WTC11 (cell line): Measurements from ENCODE around the gene TULP3. TPM values are rescaled to one million over a fixed set of nuclear protein-coding genes. Genes with fewer than 3 reads are reported as not detected.
A peak's percentile ranks its signal among the peaks of the same experiment; 100 is the strongest.

Source experiments
- ATAC-seq: fragments of 200-7000 bp; cut with Tn5 transposase; 2 replicates; pipeline ENCODE4 v1.10.0; 2021; ENCODE audit warnings: mild to moderate bottlenecking, moderate library complexity
- CTCF ChIA-PET: fragments of 300-600 bp; sonication (Branson Sonifier 250); formaldehyde crosslinking; loops from one replicate; lab custom pipeline; 2021; ENCODE audit warnings: antibody characterized with exemption; lab: Charles Lee
- POLR2A ChIA-PET: fragments of 350-600 bp; sonication (Branson Sonifier 250); formaldehyde crosslinking; loops from one replicate; lab custom pipeline; 2021; ENCODE audit warnings: antibody characterized with exemption; lab: Charles Lee
- DNase-seq: peaks from one replicate; pipeline ENCODE4 v3.0.0; 2021; ENCODE audit warnings: low spot score
- H3K27ac Mint-ChIP-seq: 2 replicates; pipeline ENCODE4 v1.8.0; 2021; ENCODE audit warnings: mixed read lengths
- H3K27me3 Mint-ChIP-seq: 2 replicates; pipeline ENCODE4 v1.8.0; 2021; ENCODE audit warnings: low read depth, mild to moderate bottlenecking, moderate library complexity, mixed read lengths
- H3K36me3 Mint-ChIP-seq: 2 replicates; pipeline ENCODE4 v1.8.0; 2021; ENCODE audit warnings: mixed read lengths
- H3K4me1 Mint-ChIP-seq: 2 replicates; pipeline ENCODE4 v1.8.0; 2022; ENCODE audit warnings: mixed read lengths
- H3K4me3 Mint-ChIP-seq: 2 replicates; pipeline ENCODE4 v1.8.0; 2021; ENCODE audit warnings: mild to moderate bottlenecking, moderate library complexity, mixed read lengths
- H3K9me3 Mint-ChIP-seq: 2 replicates; pipeline ENCODE4 v1.8.0; 2021; ENCODE audit warnings: mixed read lengths
- ARID4B ChIP-seq: sonication (generic); formaldehyde crosslinking; IDR thresholded peaks from 2 replicates; pipeline ENCODE4 v1.8.0; 2023; ENCODE audit warnings: missing genetic modification reagents, mild to moderate bottlenecking, borderline replicate concordance
- ATF2 ChIP-seq: sonication (generic); formaldehyde crosslinking; IDR thresholded peaks from 2 replicates; pipeline ENCODE4 v1.8.1; 2022; ENCODE audit warnings: low read depth, missing genetic modification reagents, borderline replicate concordance
- CTCF ChIP-seq: fragments of 200-600 bp; IDR thresholded peaks from 2 replicates; pipeline ENCODE4 v1.8.0; 2022; ENCODE audit warnings: antibody characterized with exemption
- E2F1 ChIP-seq: sonication (generic); formaldehyde crosslinking; IDR thresholded peaks from 2 replicates; pipeline ENCODE4 v1.8.0; 2022; ENCODE audit warnings: mild to moderate bottlenecking, missing genetic modification reagents
- E2F5 ChIP-seq: sonication (generic); formaldehyde crosslinking; IDR thresholded peaks from 2 replicates; pipeline ENCODE4 v1.8.1; 2022; ENCODE audit warnings: mild to moderate bottlenecking, moderate library complexity, missing genetic modification reagents
- JUN ChIP-seq: sonication (generic); formaldehyde crosslinking; IDR thresholded peaks from 2 replicates; pipeline ENCODE4 v1.8.0; 2023; ENCODE audit warnings: mild to moderate bottlenecking, missing genetic modification reagents
- NR1H2 ChIP-seq: sonication (generic); formaldehyde crosslinking; IDR thresholded peaks from 2 replicates; pipeline ENCODE4 v1.9.0; 2021; ENCODE audit warnings: mild to moderate bottlenecking, moderate library complexity, missing genetic modification reagents
- NR3C1 ChIP-seq: sonication (generic); formaldehyde crosslinking; conservative IDR thresholded peaks from 2 replicates; pipeline ENCODE4 v1.8.1; 2023; ENCODE audit warnings: low read depth, mild to moderate bottlenecking, missing genetic modification reagents
- TCF7 ChIP-seq: sonication (generic); formaldehyde crosslinking; IDR thresholded peaks from 2 replicates; pipeline ENCODE4 v1.8.0; 2022; ENCODE audit warnings: mild to moderate bottlenecking, low read depth, missing genetic modification reagents, moderate library complexity
- TP53 ChIP-seq: sonication (generic); formaldehyde crosslinking; IDR thresholded peaks from 2 replicates; pipeline ENCODE4 v1.8.1; 2023; ENCODE audit warnings: mild to moderate bottlenecking, missing genetic modification reagents
- USF1 ChIP-seq: sonication (generic); formaldehyde crosslinking; IDR thresholded peaks from 2 replicates; pipeline ENCODE4 v1.8.0; 2022; ENCODE audit warnings: mild to moderate bottlenecking, missing genetic modification reagents
- ZNF121 ChIP-seq: sonication (generic); formaldehyde crosslinking; IDR thresholded peaks from 2 replicates; pipeline ENCODE4 v1.8.0; 2023; ENCODE audit warnings: missing genetic modification reagents
- ZNF232 ChIP-seq: sonication (generic); formaldehyde crosslinking; IDR thresholded peaks from 2 replicates; pipeline ENCODE4 v1.8.0; 2022; ENCODE audit warnings: mild to moderate bottlenecking, missing genetic modification reagents
- ZNF281 ChIP-seq: sonication (generic); formaldehyde crosslinking; IDR thresholded peaks from 2 replicates; pipeline ENCODE4 v1.8.0; 2023; ENCODE audit warnings: mild to moderate bottlenecking, missing genetic modification reagents
- total RNA-seq: library from RNA; stranded (reverse); gene quantifications from 3 replicates; pipeline ENCODE4 v1.2.3, GENCODE V29; 2021

The TULP3 gene
- total RNA-seq, 1 experiment from 2014 or later: 17.4 TPM

- Mint-ChIP-seq H3K4me1 (peaks cover 11% of the 10 kb centered on the region), H3K27me3 (no peaks in the 10 kb centered on the region), H3K27ac (no peak overlapping the region), H3K9me3 (no peaks in the 10 kb centered on the region), H3K4me3 (no peak overlapping the region), H3K36me3 (peaks cover 10% of the 10 kb centered on the region)
- ChIA-PET CTCF (interaction anchor here (1.2 to 1.5 kb wide), 2 partner anchors 11 to 59 kb away, joined by 5 to 8 read pairs; no protein-coding TSS in a partner anchor), POLR2A (no interaction called here)
- TF ChIP-seq NR1H2 (CRISPR knock-in tag) (no peak), USF1 (CRISPR knock-in tag) (no peak), ARID4B (CRISPR knock-in tag) (no peak), NR3C1 (CRISPR knock-in tag) (no peak), ATF2 (no peak), TP53 (CRISPR knock-in tag) (no peak)
- ATAC-seq (no peak), DNase-seq (no peak)
Observed at GRCh38 chr12:2842948-2843347, 47.7 kb upstream of the TULP3 start.

- Mint-ChIP-seq H3K36me3 (peaks cover 2% of the 10 kb centered on the region), H3K4me3 (no peak overlapping the region), H3K27me3 (no peaks in the 10 kb centered on the region), H3K4me1 (peaks cover 15% of the 10 kb centered on the region), H3K27ac (peak overlapping the region; percentile 70; the same call in 1 of the 2 replicates), H3K9me3 (no peaks in the 10 kb centered on the region)
- DNase-seq (no peak), ATAC-seq (no peak)
- CTCF ChIA-PET: interaction anchor here (0.8 to 3.9 kb wide), 28 partner anchors 8 to 364 kb away, joined by 3 to 50 read pairs (median 10); partner anchors contain the start of genes FOXM1, ITFG2, NRIP2 and RHNO1
- TF ChIP-seq CTCF: no peak
- no peak for TF ChIP-seq ZNF121 (CRISPR knock-in tag)
- no peak for TF ChIP-seq NR3C1 (CRISPR knock-in tag)
- TF ChIP-seq ZNF232 (CRISPR knock-in tag): no peak
- POLR2A ChIA-PET: interaction anchor here (1.6 kb wide), 1 partner anchor 23 kb away, joined by 4 read pairs; no protein-coding TSS in a partner anchor
Observed at GRCh38 chr12:2844786-2845185, 45.9 kb upstream of the TULP3 start.

- POLR2A ChIA-PET: interaction anchor here (0.5 to 1.6 kb wide), 5 partner anchors 23 to 119 kb away, joined by 3 to 5 read pairs (median 4); no protein-coding TSS in a partner anchor
- TF ChIP-seq JUN (no peak), E2F1 (CRISPR knock-in tag) (no peak), NR1H2 (CRISPR knock-in tag) (no peak), E2F5 (CRISPR knock-in tag) (no peak), ZNF281 (CRISPR knock-in tag) (no peak), TCF7 (no peak)
Observed at GRCh38 chr12:2845280-2845679, 45.4 kb upstream of the TULP3 start.

More at GRCh38 chr12:2845280-2845679, 45.4 kb upstream of the TULP3 start:
- no peaks in the 10 kb centered on the region for H3K9me3 Mint-ChIP-seq
- CTCF ChIA-PET: interaction anchor here (0.8 to 3.9 kb wide), 44 partner anchors 8 to 363 kb away, joined by 3 to 50 read pairs (median 6); partner anchors contain the start of genes FKBP4, FOXM1, ITFG2 and NRIP2
- no peak for ATAC-seq
- H3K36me3 Mint-ChIP-seq: no peaks in the 10 kb centered on the region
- H3K4me3 Mint-ChIP-seq: no peak overlapping the region
- no peaks in the 10 kb centered on the region for H3K27me3 Mint-ChIP-seq
- no peak for DNase-seq
- H3K4me1 Mint-ChIP-seq: peaks cover 15% of the 10 kb centered on the region
- H3K27ac Mint-ChIP-seq: no peak overlapping the region
